Panc1 (cell line): ENCODE measurements around the gene SNRPA1.

Experiments
- TF ChIP-seq, protein P1 (sequence below), 2 experiments: IDR thresholded peaks; 2 replicates each; pipeline ENCODE4 v1.6.1; 2011 to 2012; ENCODE audit warnings: low read depth in 2 of 2, control low read depth in 1 of 2, low read length in 1 of 2, mild to moderate bottlenecking in 1 of 2, moderate library complexity in 1 of 2; ENCODE audit not compliant: insufficient read depth in 1 of 2
- TF ChIP-seq, protein P2 (sequence below): fragments of 450-650 bp; IDR thresholded peaks from 2 replicates; pipeline ENCODE4 v1.5.1; 2017; ENCODE audit warnings: mild to moderate bottlenecking

DNA sequence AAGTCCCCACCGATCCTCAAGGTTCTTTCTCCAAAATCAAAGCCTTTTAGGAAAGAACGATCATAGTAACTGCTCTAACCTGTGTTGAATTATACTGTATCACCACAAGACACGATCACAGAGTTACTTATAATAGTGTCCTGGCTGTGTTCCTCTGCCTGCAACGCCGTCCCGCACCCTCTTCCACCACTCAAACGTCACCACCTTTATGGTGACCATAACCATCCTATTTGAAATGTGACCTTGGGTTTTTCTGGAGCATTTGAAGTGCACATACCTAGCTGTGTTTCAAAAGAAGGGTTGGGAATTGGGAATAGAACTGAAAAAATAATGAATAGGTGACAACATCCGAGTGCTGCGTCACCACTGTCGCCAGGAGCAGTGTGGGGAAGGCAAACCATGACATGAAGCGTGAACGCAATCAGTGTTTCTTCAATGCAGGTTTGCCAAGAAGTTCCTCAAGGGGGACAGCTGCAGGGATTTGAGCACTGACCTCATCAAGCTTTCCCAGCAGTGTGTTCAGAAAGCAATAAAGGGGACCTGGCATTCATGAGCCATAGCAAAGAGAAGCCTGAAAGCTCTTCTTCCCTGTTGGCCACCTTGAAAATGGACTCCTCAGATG is 17.0 kb downstream of the SNRPA1 start:
- TF ChIP-seq, protein P1, sequence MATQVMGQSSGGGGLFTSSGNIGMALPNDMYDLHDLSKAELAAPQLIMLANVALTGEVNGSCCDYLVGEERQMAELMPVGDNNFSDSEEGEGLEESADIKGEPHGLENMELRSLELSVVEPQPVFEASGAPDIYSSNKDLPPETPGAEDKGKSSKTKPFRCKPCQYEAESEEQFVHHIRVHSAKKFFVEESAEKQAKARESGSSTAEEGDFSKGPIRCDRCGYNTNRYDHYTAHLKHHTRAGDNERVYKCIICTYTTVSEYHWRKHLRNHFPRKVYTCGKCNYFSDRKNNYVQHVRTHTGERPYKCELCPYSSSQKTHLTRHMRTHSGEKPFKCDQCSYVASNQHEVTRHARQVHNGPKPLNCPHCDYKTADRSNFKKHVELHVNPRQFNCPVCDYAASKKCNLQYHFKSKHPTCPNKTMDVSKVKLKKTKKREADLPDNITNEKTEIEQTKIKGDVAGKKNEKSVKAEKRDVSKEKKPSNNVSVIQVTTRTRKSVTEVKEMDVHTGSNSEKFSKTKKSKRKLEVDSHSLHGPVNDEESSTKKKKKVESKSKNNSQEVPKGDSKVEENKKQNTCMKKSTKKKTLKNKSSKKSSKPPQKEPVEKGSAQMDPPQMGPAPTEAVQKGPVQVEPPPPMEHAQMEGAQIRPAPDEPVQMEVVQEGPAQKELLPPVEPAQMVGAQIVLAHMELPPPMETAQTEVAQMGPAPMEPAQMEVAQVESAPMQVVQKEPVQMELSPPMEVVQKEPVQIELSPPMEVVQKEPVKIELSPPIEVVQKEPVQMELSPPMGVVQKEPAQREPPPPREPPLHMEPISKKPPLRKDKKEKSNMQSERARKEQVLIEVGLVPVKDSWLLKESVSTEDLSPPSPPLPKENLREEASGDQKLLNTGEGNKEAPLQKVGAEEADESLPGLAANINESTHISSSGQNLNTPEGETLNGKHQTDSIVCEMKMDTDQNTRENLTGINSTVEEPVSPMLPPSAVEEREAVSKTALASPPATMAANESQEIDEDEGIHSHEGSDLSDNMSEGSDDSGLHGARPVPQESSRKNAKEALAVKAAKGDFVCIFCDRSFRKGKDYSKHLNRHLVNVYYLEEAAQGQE (IDR thresholded peaks at IDR 0.05; ENCODE audit: insufficient read depth in 1 of 2, low read depth in 2 of 2, low read length in 1 of 2): no peak
- TF ChIP-seq, protein P2, sequence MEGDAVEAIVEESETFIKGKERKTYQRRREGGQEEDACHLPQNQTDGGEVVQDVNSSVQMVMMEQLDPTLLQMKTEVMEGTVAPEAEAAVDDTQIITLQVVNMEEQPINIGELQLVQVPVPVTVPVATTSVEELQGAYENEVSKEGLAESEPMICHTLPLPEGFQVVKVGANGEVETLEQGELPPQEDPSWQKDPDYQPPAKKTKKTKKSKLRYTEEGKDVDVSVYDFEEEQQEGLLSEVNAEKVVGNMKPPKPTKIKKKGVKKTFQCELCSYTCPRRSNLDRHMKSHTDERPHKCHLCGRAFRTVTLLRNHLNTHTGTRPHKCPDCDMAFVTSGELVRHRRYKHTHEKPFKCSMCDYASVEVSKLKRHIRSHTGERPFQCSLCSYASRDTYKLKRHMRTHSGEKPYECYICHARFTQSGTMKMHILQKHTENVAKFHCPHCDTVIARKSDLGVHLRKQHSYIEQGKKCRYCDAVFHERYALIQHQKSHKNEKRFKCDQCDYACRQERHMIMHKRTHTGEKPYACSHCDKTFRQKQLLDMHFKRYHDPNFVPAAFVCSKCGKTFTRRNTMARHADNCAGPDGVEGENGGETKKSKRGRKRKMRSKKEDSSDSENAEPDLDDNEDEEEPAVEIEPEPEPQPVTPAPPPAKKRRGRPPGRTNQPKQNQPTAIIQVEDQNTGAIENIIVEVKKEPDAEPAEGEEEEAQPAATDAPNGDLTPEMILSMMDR: no peak
